ENCODE data around the gene LY9.
A peak's percentile ranks its signal among the peaks of the same experiment; 100 is the strongest.
"Not testable (repeated sequence)": the region's sequence is repeated elsewhere in the genome, so short reads cannot be mapped to it uniquely, and the experiment has no call there.

The LY9 gene

DNA sequence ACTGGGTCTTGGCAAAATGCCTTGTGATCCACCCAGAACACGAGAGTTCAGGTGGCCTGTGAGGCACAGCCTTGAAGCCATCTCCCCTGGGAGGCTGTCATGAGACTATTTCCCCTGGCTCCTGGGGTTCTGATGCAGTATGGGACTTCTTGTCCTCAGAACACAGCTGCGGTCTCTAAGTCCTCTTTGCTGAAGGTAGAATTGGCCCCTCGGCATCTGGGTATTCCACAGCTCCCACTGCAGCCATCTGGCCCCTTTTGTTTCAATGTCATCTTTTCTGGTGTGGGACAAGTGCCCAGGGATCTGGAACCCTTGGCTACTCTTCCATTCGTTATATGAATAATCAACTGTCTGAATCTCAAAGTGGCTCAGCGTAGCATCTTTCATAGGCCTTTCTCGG, 17.0 kb upstream of the LY9 start:
- in situ Hi-C loops (cut with MboI; ENCODE audit: low sequenced_read_pairs, unreplicated experiment) = loop anchor here (5.0 kb wide), 1 partner anchor 58 kb away; no protein-coding TSS in a partner anchor
- TF ChIP-seq, protein P1, sequence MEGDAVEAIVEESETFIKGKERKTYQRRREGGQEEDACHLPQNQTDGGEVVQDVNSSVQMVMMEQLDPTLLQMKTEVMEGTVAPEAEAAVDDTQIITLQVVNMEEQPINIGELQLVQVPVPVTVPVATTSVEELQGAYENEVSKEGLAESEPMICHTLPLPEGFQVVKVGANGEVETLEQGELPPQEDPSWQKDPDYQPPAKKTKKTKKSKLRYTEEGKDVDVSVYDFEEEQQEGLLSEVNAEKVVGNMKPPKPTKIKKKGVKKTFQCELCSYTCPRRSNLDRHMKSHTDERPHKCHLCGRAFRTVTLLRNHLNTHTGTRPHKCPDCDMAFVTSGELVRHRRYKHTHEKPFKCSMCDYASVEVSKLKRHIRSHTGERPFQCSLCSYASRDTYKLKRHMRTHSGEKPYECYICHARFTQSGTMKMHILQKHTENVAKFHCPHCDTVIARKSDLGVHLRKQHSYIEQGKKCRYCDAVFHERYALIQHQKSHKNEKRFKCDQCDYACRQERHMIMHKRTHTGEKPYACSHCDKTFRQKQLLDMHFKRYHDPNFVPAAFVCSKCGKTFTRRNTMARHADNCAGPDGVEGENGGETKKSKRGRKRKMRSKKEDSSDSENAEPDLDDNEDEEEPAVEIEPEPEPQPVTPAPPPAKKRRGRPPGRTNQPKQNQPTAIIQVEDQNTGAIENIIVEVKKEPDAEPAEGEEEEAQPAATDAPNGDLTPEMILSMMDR (IDR thresholded peaks at IDR 0.05; ENCODE audit: borderline replicate concordance, control extremely low read depth, extremely low read depth, insufficient read depth, missing control alignments) = no peak
- DNase-seq (ENCODE audit: low spot score) = no peak

DNA sequence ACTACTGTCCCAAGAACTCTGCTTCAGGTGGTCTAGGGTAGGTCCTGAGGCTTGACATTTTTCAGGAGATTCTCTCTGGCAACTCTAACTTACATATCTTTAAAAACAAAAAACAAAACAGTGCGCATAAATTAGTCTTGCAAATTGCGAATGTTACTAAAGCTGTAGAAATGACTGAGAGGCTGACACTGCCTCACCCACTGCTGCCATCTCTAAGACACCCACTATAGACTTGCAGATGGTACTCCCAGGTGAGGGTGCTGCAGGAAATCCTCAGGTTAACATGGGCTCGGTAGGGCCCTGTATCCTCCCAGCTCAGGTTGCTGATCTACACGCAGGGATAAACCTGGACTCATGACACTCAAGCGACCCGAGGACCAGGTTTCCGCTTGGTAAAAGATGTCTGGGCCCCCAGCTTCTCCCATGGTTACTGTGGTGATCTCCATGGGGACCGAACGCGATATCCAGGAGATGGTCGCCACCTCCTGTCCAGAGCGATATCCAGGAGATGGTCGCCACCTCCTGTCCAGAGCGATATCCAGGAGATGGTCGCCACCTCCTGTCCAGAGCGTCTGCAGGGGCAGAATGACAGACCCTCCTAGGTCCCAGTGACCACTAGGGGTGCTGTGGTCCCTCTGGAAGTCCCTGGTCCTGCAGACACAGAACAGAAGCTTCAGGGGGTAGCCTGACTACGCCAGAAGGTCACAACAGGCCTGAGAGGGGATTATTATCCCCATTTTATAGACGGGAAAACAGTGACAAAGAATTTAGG, 16.2 kb upstream of the LY9 start:
- DNase-seq (ENCODE audit: low spot score) = no peak
- in situ Hi-C loops (cut with MboI; ENCODE audit: low sequenced_read_pairs, unreplicated experiment) = loop anchor here (5.0 kb wide), 1 partner anchor 57 kb away; no protein-coding TSS in a partner anchor
- TF ChIP-seq, protein P1 (IDR thresholded peaks at IDR 0.05; ENCODE audit: borderline replicate concordance, control extremely low read depth, extremely low read depth, insufficient read depth, missing control alignments) = peak; percentile 59

DNA sequence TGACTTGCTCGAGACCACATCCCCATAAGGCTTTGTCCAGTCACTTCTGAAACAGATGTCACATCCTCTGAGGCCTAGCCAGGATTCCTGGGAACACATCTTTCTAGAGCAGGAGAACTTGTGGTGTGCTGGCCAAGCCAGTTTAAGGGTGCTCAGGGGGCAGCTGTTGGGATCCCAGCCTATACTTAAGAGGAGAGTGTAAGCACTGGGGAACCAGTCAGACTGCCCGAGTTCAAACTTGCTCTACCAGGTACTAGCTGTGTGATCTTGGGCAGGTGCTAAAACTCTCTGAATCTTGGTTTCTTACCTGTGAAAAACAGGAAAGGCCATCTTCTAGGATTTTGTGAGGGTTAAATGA, 15.6 kb upstream of the LY9 start:
- in situ Hi-C loops (cut with MboI; ENCODE audit: low sequenced_read_pairs, unreplicated experiment) = no loop called here
- TF ChIP-seq, protein P1 (IDR thresholded peaks at IDR 0.05; ENCODE audit: borderline replicate concordance, control extremely low read depth, extremely low read depth, insufficient read depth, missing control alignments) = no peak
- DNase-seq (ENCODE audit: low spot score) = no peak

DNA sequence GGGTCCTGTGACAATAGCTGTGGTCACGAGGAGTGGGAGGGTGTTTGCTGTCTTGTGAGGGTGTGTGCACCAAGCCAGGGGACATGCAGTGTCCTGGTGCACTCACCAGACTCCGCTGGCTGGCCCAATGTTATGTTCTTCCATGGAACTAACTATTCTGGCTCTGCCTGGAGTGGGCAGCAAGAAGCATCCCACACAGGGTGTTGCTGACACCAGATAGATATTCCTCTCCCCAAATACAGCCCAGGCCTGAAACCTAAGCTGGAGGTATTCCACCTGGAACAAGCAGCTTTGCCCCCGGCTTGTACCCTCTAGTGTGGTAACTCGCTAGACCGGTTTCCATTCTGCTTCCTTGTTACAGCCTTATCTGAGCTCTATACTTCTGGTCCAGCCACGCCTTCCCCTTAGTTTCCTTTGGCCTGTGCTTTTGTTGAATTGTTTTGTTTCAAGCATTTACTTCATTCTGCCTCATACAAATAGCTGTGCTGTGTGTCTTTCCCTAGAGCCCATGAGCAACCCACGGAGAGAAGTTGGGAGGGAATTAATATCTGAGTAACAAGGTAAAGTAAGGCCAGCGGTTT, 14.7 kb upstream of the LY9 start:
- DNase-seq (ENCODE audit: low spot score) = no peak
- in situ Hi-C loops (cut with MboI; ENCODE audit: low sequenced_read_pairs, unreplicated experiment) = no loop called here
- TF ChIP-seq, protein P1 (IDR thresholded peaks at IDR 0.05; ENCODE audit: borderline replicate concordance, control extremely low read depth, extremely low read depth, insufficient read depth, missing control alignments) = no peak

DNA sequence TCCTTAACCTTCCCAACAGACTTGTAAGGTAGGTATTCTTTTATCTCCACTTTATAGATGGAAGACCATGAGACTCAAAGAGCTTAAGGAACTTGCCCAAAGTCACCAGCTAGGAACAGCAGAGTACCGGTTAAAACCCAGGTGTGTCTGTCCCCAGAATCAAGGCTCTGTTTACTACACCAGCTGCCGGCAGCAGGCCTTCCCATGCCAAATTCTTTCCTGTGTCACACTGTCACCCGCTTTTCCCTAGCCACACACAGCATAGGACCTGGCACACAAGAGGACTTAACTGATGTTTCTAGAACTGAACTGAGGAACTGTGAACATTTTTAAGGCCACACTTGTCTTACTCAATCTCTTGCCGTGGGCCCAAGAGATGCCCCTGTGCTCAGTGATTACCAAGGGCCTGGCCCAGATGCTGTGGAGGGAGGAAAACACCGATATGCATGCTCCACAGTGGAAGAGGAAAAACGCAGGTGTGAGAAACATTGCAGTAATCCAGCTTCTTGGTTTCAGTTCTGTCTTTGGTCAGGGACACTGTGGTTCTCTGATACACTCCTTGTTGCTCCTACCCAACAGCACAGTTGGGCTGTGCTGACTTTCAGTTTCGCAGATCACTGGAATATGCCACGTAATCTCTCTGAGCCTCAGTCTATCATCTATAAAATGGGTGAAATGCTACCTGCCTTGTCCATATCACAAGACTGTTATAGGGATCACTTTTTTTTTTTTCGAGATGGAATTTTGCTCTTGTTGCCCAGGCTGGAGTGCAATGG, 13.9 kb upstream of the LY9 start:
- in situ Hi-C loops (cut with MboI; ENCODE audit: low sequenced_read_pairs, unreplicated experiment) = no loop called here
- TF ChIP-seq, protein P1 (IDR thresholded peaks at IDR 0.05; ENCODE audit: borderline replicate concordance, control extremely low read depth, extremely low read depth, insufficient read depth, missing control alignments) = no peak
- DNase-seq (ENCODE audit: low spot score) = peak; percentile 75

DNA sequence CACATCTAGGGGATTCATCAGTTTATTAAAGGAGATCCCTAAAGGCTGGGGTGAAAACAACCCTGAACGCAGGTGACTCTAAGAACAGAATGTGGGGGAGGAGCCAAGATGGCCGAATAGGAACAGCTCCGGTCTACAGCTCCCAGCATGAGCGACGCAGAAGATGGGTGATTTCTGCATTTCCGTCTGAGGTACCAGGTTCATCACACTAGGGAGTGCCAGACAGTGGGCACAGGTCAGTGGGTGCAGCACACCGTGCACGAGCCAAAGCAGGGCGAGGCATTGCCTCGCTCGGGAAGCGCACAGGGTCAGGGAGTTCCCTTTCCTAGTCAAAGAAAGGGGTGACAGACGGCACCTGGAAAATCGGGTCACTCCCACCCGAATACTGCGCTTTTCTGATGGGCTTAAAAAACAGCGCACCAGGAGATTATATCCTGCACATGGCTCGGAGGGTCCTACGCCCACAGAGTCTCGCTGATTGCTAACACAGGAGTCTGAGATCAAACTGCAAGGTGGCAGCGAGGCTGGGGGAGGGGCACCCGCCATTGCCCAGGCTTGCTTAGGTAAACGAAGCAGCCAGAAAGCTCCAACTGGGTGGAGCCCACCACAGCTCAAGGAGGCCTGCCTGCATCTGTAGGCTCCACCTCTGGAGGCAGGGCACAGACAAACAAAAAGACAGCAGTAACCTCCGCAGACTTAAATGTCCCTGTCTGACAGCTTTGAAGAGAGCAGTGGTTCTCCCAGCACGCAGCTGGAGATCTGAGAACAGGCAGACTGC, 12.8 kb upstream of the LY9 start:
- in situ Hi-C loops (cut with MboI; ENCODE audit: low sequenced_read_pairs, unreplicated experiment); DNase-seq (ENCODE audit: low spot score): not testable (repeated sequence)
